GM04503 (cell line): ENCODE measurements around the gene JMJD8.

Experiments
- DNase-seq: peaks from one replicate; pipeline ENCODE4 v3.0.0-alpha.2; 2012; ENCODE audit warnings: low read depth

The JMJD8 gene

GRCh38 chr16:722835-723633 lies 38.9 kb upstream of the JMJD8 start:
- no peak for DNase-seq

DNA sequence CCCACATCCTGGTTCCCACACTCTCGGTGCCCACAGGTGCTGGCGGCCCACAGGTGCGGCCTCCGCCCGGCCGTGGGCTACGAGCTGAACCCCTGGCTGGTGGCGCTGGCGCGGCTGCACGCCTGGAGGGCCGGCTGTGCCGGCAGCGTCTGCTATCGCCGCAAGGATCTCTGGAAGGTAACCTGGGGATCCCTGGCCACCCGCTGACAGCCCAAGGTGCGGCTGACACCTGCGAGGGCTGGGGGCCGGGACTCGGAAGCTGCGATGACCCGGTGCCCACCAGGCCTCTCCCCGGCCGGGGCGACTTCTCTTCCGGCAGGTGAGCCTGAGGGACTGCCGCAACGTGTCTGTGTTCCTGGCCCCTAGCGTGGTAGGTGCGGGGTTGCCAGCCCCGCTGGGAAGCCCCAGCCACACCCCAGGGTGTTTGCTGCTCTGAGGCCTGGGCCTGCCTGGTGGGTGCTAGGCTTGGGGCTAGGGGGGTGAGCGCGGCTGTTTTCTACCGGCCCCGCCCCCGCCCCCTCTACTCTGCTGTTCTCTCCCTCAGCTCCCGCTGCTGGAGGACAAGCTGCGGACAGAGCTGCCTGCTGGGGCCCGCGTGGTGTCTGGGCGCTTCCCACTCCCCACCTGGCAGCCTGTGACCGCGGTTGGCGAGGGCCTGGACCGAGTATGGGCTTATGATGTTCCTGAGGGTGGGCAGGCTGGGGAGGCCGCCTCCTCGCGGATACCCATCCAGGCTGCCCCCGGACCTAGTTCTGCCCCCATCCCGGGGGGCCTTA lies 37.8 kb upstream of the JMJD8 start:
- no peak for DNase-seq

- no peak for DNase-seq
These were observed 37.0 kb upstream of the JMJD8 start, which contains the start of gene ANTKMT for GRCh38 chr16:720990-721764. TSS of gene ANTKMT (plus strand) at chr16:721146. CDS start at chr16:721275, 129 bp downstream.

- no peak for DNase-seq
These were observed 36.4 kb upstream of the JMJD8 start for GRCh38 chr16:720447-720989.

DNA sequence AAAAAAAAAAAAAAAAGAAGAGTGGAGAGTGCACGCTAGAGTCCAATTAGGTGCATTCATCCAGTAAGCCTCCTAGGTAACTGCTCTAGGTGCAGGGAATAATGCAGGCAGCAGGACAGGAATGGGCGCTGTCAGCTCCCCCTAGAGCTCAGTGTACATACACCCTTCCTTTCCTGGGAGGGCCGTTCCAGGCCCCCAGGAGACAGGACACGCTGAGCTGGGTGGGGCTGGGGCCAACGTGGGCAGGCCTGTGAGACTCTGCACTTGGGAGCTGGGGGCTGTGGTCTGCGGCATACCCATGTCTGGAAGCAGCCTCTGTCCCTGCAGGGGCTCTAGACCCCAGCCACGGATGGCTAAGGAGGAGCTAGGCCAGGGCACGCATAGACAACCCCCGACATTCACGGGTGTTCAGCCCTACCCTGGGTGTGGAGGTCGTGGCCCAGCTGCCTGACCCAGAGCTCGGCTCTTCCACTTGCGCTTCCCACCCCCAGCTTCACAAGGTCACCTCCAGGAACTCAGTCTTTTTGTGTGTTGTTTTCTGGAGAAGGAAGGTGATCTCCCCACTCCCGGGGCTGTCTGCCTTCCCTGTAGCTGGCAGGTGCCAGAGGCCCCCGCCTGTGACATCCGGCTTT lies 35.8 kb upstream of the JMJD8 start:
- no peak for DNase-seq

GRCh38 chr16:718922-719321 lies 34.8 kb upstream of the JMJD8 start:
- DNase-seq, result no peak

DNA sequence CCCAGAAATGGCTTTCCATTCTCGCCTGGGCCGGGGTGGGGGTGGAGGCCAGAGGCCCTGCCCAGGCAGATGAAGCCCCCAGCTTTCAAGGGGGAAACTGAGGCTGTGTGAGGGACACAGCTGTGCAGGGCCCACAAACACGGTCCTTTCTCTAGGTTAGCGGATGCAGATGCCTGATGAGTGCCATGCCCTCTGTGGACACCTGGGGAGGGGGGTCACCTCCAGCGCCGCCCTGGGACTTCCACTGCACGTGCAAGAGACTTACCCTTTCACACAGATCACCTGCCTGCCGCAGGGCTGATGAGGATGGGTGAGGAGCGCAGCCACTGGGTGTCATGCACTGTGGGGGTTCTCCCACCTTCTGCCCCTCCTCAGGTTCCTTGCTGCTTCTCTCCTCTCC lies 34.3 kb upstream of the JMJD8 start:
- DNase-seq, result no peak

- DNase-seq, result no peak
These were observed 33.5 kb upstream of the JMJD8 start for GRCh38 chr16:717450-718245.

DNA sequence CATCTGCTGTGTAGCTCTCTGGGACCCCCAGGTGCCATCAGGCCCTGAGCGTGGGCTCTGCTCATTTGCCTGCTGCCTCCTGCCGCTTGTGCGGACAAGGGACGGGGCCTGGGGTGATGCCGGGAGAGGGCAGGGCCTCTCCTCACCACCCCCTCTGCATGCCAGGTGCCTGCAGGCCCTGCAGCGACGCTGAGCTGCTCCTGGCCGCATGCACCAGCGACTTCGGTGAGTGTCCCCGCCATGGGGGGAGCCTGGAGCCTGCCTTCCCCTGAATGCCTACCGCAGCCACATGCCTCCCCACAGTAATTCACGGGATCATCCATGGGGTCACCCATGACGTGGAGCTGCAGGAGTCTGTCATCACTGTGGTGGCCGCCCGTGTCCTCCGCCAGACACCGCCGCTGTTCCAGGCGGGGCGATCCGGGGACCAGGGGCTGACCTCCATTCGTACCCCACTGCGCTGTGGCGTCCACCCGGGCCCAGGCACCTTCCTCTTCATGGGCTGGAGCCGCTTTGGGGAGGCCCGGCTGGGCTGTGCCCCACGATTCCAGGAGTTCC lies 32.7 kb upstream of the JMJD8 start:
- no peak for DNase-seq

DNA sequence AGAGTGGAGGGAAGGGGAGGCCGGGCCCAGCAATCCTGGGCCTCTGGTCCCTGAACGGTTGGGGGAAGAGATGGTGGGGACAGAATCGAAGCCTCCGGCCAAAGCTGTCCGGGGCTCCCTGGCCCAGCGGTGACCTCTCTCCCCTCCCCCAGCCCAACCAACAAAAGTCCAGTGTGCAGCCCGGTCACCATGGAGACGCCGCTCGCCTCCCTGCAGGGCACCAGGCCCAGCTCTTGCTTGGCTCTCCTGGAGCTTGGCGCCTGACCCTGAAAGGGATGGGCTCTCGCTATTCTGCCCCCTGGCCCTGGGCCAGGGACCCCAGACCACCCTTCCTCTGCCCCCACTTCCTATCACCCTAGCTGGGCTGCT lies 32.0 kb upstream of the JMJD8 start:
- DNase-seq, result no peak

DNA sequence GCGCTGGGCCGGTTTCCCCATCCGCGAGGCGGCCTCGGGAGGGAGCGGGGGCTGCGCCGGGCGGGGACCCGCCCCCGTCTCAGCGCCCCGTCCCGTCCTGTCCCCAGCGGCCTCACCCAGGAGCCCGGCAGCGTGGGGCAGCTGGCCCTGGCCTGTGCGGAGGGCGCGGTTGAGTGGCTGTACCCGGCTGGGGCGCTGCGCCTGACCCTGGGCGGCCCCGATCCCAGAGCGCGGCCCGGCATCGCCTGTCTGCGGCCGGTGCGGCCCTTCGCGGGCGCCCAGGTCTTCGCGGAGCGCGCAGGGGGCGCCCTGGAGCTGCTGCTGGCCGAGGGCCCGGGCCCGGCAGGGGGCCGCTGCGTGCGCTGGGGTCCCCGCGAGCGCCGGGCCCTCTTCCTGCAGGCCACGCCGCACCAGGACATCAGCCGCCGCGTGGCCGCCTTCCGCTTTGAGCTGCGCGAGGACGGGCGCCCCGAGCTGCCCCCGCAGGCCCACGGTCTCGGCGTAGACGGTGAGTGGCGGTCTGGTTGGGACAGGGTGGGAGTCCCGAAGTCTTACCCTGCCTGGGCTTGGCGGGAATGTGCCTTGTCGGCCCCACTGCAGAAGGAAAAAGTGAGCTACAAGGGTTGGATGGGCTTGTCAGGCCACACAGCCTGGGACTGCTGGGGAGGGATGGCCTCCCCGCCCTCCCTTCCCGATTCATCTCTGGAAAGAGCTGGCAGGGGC lies 31.5 kb upstream of the JMJD8 start:
- no peak for DNase-seq

DNA sequence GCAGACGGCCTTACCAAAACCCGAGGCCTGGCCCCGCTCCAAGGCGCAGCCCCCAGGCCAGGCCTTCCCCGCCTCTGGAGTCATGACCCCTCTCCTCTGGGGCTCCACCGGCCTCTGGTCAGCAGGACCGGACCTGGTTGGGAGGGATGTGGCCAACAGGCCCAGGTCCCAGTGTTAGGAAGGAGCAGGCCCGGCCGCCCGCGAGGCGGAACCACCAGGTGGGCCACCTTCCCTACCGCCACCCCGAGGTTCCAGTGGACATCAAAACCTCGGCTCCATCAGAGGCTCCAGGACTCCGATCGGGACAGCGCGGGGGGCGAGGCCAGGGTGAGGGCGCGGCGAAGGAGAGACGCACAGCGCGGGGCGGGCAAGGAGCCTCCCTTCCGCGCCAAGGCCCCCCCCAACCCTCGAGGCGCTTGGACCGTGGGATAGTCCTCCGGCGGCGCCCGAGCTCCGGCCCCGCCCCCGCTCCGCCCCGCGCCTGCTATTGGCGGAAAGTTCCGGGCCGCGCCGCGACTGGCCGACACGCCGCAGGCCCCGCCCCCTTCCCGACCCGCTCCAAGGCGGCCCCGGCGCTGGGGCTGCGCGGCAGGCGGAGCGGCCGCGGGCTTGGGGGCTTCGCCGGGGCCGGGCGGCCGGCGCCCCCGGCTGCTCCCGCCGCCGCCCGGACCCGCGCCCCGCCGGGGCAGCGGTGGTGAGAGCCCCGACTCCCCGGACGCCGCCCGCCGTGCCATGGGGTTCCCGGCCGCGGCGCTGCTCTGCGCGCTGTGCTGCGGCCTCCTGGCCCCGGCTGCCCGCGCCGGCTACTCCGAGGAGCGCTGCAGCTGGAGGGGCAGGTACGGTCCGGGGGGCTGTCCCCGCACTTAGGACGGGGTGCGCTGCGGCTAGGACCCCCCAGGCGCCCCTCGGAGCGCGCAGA lies 30.7 kb upstream of the JMJD8 start, which contains the start of gene METRN:
Gene METRN (plus strand): TSS at position 561 of the 919 bp plus-strand sequence. CDS start 172 bp downstream, at position 733.
- peak; percentile 35 for DNase-seq

- no peak for DNase-seq
These were observed 29.9 kb upstream of the JMJD8 start for GRCh38 chr16:714079-714478.

GRCh38 chr16:712740-713250 lies 28.7 kb upstream of the JMJD8 start:
- DNase-seq, result peak; percentile 95

GRCh38 chr16:711548-712320 lies 27.6 kb upstream of the JMJD8 start:
- DNase-seq, result no peak

GRCh38 chr16:711084-711483 lies 26.9 kb upstream of the JMJD8 start:
- DNase-seq, result no peak

- DNase-seq, result no peak
These were observed 26.5 kb upstream of the JMJD8 start for GRCh38 chr16:710500-711075.
